Endothelial cell (in vitro differentiated cells): ENCODE measurements around the gene DPYSL4. TPM values are rescaled to one million over a fixed set of nuclear protein-coding genes. Genes with fewer than 3 reads are reported as not detected.

Source experiments
- DNase-seq: peaks from one replicate; pipeline ENCODE4 v3.0.0; 2021; ENCODE audit warnings: low spot score
- H3K27ac Mint-ChIP-seq: one replicate; pipeline ENCODE4 v1.8.0; 2021; ENCODE audit warnings: mixed read lengths, inconsistent platforms; ENCODE audit not compliant: unreplicated experiment
- H3K27me3 Mint-ChIP-seq: one replicate; pipeline ENCODE4 v1.8.0; 2021; ENCODE audit warnings: mild to moderate bottlenecking, moderate library complexity, mixed read lengths, inconsistent platforms; ENCODE audit not compliant: unreplicated experiment
- H3K36me3 Mint-ChIP-seq: one replicate; pipeline ENCODE4 v1.8.0; 2021; ENCODE audit warnings: mild to moderate bottlenecking, low read depth, mixed read lengths, inconsistent platforms; ENCODE audit not compliant: unreplicated experiment
- H3K4me1 Mint-ChIP-seq: one replicate; pipeline ENCODE4 v1.8.0; 2021; ENCODE audit warnings: mild to moderate bottlenecking, mixed read lengths, inconsistent platforms; ENCODE audit not compliant: unreplicated experiment
- H3K4me3 Mint-ChIP-seq: one replicate; pipeline ENCODE4 v1.8.0; 2021; ENCODE audit warnings: mild to moderate bottlenecking, mixed read lengths, inconsistent platforms; ENCODE audit not compliant: unreplicated experiment
- H3K9me3 Mint-ChIP-seq: one replicate; pipeline ENCODE4 v1.8.0; 2021; ENCODE audit warnings: mixed read lengths, inconsistent platforms; ENCODE audit not compliant: unreplicated experiment
- total RNA-seq: library from RNA; stranded (reverse); fragmentation: NEBNext Ultra II Directional; extraction: Animal tissue kit (Norgen Biotek cat#: 25700); gene quantifications from one replicate; pipeline ENCODE4 v1.2.1, GENCODE V29; 2021; ENCODE audit not compliant: unreplicated experiment
- TF ChIP-seq, protein P1 (sequence below): fragments of 200-600 bp; sonication (generic); IDR thresholded peaks from one replicate; pipeline ENCODE4 v1.5.0; 2021; ENCODE audit warnings: antibody characterized with exemption; ENCODE audit not compliant: unreplicated experiment

The DPYSL4 gene
- total RNA-seq, 1 donor from 2014 or later, result 15.0 TPM

DNA sequence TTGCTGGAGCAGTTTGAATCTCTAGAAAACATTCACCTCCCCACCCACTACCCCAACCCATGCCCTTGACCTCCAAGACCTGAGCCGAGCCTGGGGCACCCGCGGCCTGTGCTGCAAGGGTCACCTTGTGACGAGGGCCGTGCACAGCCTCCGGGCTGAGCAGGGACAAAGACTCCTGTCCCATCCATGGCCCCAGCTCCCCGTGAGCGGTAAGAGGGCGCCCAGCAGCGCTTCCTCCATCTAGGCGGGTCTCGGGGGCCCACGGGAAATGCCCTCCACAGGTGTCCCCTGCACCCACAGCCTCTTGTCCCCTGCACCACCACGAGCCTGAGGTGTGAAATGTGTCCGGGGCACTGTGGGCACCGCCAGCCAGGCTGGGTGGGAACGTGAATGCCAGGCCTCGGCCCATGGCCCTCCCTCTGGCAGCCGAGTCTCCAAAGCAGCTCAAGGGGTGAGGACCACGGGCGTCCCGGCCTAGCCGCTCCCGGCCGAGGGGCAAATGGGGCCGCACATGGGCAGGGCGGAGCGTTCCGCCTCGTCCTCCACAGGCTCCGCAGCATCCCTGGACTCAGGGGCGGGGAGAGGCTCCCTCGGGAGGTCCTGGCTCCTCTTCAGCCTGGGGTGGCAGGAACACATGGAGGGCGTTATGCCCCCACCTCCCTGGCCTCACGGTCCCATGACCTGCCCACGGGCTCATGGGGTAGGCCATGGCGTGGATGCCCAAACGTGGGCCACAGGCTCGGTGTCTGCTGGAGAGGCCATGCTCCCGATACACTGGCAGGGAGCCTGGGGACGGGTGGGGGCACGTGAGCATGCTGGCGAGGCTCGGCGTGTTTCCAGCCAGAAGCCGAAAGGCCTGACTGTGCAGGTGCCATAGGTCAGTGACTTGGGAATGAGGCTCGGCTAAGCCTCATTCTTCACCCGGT, 21.1 kb downstream of the DPYSL4 start:
- no peak overlapping the region for H3K27ac Mint-ChIP-seq
- peaks cover 8% of the 10 kb centered on the region for H3K27me3 Mint-ChIP-seq
- H3K36me3 Mint-ChIP-seq, result no peaks in the 10 kb centered on the region
- TF ChIP-seq, protein P1, sequence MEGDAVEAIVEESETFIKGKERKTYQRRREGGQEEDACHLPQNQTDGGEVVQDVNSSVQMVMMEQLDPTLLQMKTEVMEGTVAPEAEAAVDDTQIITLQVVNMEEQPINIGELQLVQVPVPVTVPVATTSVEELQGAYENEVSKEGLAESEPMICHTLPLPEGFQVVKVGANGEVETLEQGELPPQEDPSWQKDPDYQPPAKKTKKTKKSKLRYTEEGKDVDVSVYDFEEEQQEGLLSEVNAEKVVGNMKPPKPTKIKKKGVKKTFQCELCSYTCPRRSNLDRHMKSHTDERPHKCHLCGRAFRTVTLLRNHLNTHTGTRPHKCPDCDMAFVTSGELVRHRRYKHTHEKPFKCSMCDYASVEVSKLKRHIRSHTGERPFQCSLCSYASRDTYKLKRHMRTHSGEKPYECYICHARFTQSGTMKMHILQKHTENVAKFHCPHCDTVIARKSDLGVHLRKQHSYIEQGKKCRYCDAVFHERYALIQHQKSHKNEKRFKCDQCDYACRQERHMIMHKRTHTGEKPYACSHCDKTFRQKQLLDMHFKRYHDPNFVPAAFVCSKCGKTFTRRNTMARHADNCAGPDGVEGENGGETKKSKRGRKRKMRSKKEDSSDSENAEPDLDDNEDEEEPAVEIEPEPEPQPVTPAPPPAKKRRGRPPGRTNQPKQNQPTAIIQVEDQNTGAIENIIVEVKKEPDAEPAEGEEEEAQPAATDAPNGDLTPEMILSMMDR, result no peak
- H3K9me3 Mint-ChIP-seq, result no peaks in the 10 kb centered on the region
- no peak for DNase-seq
- no peak overlapping the region for H3K4me3 Mint-ChIP-seq
- no peaks in the 10 kb centered on the region for H3K4me1 Mint-ChIP-seq

DNA sequence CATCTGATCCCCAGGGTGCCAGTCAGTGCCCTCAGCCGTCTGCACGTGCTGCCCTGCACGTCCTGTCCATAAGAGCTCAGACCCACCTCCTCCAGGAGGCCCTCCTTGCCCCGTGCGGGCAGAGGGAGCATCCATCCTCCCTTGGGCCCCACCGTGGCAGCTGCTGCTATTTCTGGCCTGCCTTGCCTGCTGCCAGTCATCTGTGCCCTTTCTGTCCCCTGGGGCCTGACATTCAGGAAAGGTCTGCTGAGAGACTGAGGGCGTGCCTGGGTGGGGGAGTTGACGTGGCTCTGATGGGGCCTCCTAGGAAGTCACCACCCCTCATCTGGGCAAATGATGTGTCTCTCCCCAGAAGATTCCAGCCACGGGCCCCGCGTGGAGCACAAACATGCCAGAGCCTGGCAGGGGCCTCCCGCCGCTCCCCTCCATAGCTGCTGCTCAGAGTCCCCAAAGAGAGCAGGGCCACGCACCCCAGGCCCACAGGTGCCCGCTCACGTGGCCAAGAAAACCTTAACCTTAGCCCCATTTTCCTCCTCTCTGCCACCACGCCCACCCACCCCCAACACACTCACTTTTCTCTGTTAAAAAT, 21.8 kb downstream of the DPYSL4 start:
- Mint-ChIP-seq H3K9me3 (no peaks in the 10 kb centered on the region), H3K4me3 (no peak overlapping the region), H3K4me1 (no peaks in the 10 kb centered on the region), H3K27ac (no peak overlapping the region), H3K36me3 (no peaks in the 10 kb centered on the region), H3K27me3 (peaks cover 8% of the 10 kb centered on the region)
- TF ChIP-seq, protein P1, result no peak
- no peak for DNase-seq

DNA sequence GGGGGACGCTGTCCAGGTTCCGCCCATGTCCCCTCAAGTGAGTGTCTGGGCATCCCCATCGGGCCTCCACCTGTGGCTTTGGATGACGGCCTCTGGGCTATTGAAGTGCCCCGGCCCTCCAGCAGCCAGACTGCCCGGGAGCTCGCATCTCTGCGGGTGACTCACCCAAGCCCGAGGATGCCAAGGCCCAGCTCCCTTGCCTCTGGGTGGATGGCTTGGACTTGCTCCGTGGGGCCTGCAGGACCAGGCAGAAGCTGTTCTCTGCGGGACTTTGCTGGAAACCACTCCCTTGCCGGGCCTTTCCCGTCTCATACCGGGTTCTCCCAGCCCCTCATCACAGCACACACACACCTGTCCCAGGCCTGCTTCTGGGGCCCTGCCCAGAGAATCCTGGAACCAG, 22.4 kb downstream of the DPYSL4 start:
- H3K27me3 Mint-ChIP-seq, result peaks cover 8% of the 10 kb centered on the region
- DNase-seq, result no peak
- no peak overlapping the region for H3K27ac Mint-ChIP-seq
- no peaks in the 10 kb centered on the region for H3K36me3 Mint-ChIP-seq
- no peak overlapping the region for H3K4me3 Mint-ChIP-seq
- H3K4me1 Mint-ChIP-seq, result no peaks in the 10 kb centered on the region
- TF ChIP-seq, protein P1, result no peak
- no peaks in the 10 kb centered on the region for H3K9me3 Mint-ChIP-seq

DNA sequence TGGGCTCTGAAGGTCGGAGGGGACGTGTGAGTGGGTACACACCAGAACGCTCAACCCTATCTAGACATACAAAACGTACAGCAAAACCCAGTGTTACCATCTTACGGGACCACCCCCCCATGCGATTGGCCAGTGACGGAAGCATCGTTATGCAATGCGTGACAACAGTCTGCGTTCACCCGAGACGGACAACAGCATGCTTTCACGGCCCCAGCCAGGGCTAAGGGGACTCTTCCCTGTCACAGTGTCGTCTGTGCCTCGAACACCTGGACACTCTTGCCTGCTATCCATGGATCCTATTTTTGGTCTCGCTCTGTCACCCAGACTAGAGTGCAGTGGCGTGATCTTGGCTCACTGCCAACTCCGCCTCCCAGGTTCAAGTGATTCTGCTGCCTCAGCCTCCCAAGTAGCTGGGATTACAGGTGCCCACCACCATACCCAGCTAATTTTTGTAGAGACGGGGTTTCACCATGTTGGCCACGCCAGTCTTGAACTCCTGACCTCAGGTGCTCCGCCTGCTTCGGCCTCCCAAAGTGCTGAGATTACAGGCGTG, 23.3 kb downstream of the DPYSL4 start:
- H3K4me3 Mint-ChIP-seq, result no peak overlapping the region
- H3K27ac Mint-ChIP-seq, result no peak overlapping the region
- no peaks in the 10 kb centered on the region for H3K4me1 Mint-ChIP-seq
- no peaks in the 10 kb centered on the region for H3K36me3 Mint-ChIP-seq
- H3K27me3 Mint-ChIP-seq, result peaks cover 7% of the 10 kb centered on the region
- no peaks in the 10 kb centered on the region for H3K9me3 Mint-ChIP-seq
- TF ChIP-seq, protein P1, result no peak
- DNase-seq, result no peak

DNA sequence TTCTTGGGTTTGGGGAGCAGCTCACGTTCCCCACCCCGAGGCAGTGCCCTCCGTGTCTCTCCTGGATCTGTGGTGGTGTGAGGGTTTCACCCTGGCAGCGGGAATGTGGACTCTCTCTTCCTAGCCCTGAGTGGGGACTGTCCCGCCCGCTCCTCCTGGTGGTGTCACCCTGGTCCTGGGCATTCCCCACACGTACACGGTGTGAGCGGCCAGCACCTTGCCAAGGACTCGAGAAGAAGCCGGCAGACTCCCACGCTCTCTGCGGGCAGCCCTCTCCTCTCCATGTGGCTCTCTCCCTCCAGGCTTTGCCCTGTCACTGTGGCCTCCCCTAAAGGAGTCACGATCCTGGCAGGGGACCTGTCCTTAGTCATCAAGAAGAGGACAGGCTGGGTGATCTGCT, 24.0 kb downstream of the DPYSL4 start:
- H3K27ac Mint-ChIP-seq, result no peak overlapping the region
- no peak for DNase-seq
- H3K27me3 Mint-ChIP-seq, result peaks cover 7% of the 10 kb centered on the region
- TF ChIP-seq, protein P1, result no peak
- no peaks in the 10 kb centered on the region for H3K4me1 Mint-ChIP-seq
- H3K9me3 Mint-ChIP-seq, result no peaks in the 10 kb centered on the region
- peaks cover 6% of the 10 kb centered on the region for H3K36me3 Mint-ChIP-seq
- no peak overlapping the region for H3K4me3 Mint-ChIP-seq
